Liver (tissue), 9 donors: ENCODE data around the gene ELAVL3. TPM values are rescaled to one million over a fixed set of nuclear protein-coding genes. Genes with fewer than 3 reads are reported as not detected.

Source experiments
- DNase-seq: peaks from one replicate; pipeline ENCODE4 v3.0.0-alpha.2; 2017; ENCODE audit warnings: low spot score
- H3K27ac ChIP-seq, 2 donors: one replicate each; pipeline ENCODE4 v1.7.0; 2013; ENCODE audit warnings: inconsistent platforms in 2 of 2, low read length in 2 of 2, control low read depth in 1 of 2, low read depth in 1 of 2, mild to moderate bottlenecking in 1 of 2
- H3K27me3 ChIP-seq, 4 donors: one replicate each; pipeline versions ENCODE4 v1.6.1 to v1.7.0; 2013; ENCODE audit warnings: low read length in 3 of 4, inconsistent platforms in 1 of 4, mild to moderate bottlenecking in 1 of 4, moderate library complexity in 1 of 4; ENCODE audit not compliant: control insufficient read depth in 4 of 4, insufficient read depth in 4 of 4
- H3K36me3 ChIP-seq, 4 donors: one replicate each; pipeline versions ENCODE4 v1.6.1 to v1.7.0; 2013; ENCODE audit warnings: low read length in 3 of 4, mild to moderate bottlenecking in 3 of 4, low read depth in 1 of 4, moderate library complexity in 1 of 4; ENCODE audit not compliant: control insufficient read depth in 4 of 4, insufficient read depth in 3 of 4
- H3K4me1 ChIP-seq, 4 donors: one replicate each; pipeline versions ENCODE4 v1.6.1 to v1.7.0; 2013; ENCODE audit warnings: low read length in 3 of 4, mild to moderate bottlenecking in 3 of 4, moderate library complexity in 1 of 4; ENCODE audit not compliant: control insufficient read depth in 4 of 4, insufficient read depth in 4 of 4
- H3K4me3 ChIP-seq, 3 donors: one replicate each; pipeline versions ENCODE4 v1.6.1 to v1.7.0; 2013; ENCODE audit warnings: low read length in 3 of 3, control low read depth in 1 of 3, low read depth in 1 of 3, mild to moderate bottlenecking in 1 of 3
- H3K9ac ChIP-seq, 2 donors: one replicate each; pipeline ENCODE4 v1.7.0; 2013; ENCODE audit warnings: low read length in 2 of 2, mild to moderate bottlenecking in 2 of 2, moderate library complexity in 2 of 2, control low read depth in 1 of 2, low read depth in 1 of 2
- H3K9me3 ChIP-seq, 4 donors: one replicate each; pipeline versions ENCODE4 v1.6.1 to v1.7.0; 2013; ENCODE audit warnings: low read length in 3 of 4; ENCODE audit not compliant: control insufficient read depth in 4 of 4
- EGR1 ChIP-seq, 2 donors: IDR thresholded peaks; 2 replicates each; pipeline ENCODE4 v1.6.1; 2016 to 2018; ENCODE audit warnings: antibody characterized with exemption in 2 of 2, low read depth in 2 of 2
- FOXA1 ChIP-seq: IDR thresholded peaks from 2 replicates; pipeline ENCODE4 v1.6.1; 2016; ENCODE audit warnings: antibody characterized with exemption
- FOXA2 ChIP-seq: IDR thresholded peaks from 2 replicates; pipeline ENCODE4 v1.6.1; 2016; ENCODE audit warnings: antibody characterized with exemption
- GABPA ChIP-seq, 2 donors: IDR thresholded peaks in 1 of 2; conservative IDR thresholded peaks in 1 of 2; 2 replicates each; pipeline ENCODE4 v1.6.1; 2016; ENCODE audit warnings: antibody characterized with exemption in 2 of 2, mild to moderate bottlenecking in 1 of 2, moderate library complexity in 1 of 2
- HNF4A ChIP-seq, 2 donors: conservative IDR thresholded peaks; 2 replicates each; pipeline ENCODE4 v1.6.1; 2016; ENCODE audit warnings: antibody characterized with exemption in 2 of 2, mild to moderate bottlenecking in 2 of 2
- HNF4G ChIP-seq: IDR thresholded peaks from 2 replicates; pipeline ENCODE4 v1.6.1; 2016; ENCODE audit warnings: antibody characterized with exemption
- JUND ChIP-seq, 2 donors: IDR thresholded peaks; 2 replicates each; pipeline ENCODE4 v1.6.1; 2016; ENCODE audit warnings: antibody characterized with exemption in 2 of 2
- MAX ChIP-seq: IDR thresholded peaks from 2 replicates; pipeline ENCODE4 v1.6.1; 2016; ENCODE audit warnings: antibody characterized with exemption
- NR2F2 ChIP-seq: IDR thresholded peaks from 2 replicates; pipeline ENCODE4 v1.6.1; 2016; ENCODE audit warnings: antibody characterized with exemption
- RAD21 ChIP-seq, 2 donors: IDR thresholded peaks; 2 replicates each; pipeline ENCODE4 v1.6.1; 2016; ENCODE audit warnings: antibody characterized with exemption in 2 of 2, mild to moderate bottlenecking in 2 of 2
- REST ChIP-seq: IDR thresholded peaks from 2 replicates; pipeline ENCODE4 v1.6.1; 2016; ENCODE audit warnings: antibody characterized with exemption, mild to moderate bottlenecking
- RXRA ChIP-seq, 2 donors: IDR thresholded peaks; 2 replicates each; pipeline ENCODE4 v1.6.1; 2017 to 2018; ENCODE audit warnings: antibody characterized with exemption in 2 of 2, mild to moderate bottlenecking in 1 of 2
- SP1 ChIP-seq: IDR thresholded peaks from 2 replicates; pipeline ENCODE4 v1.6.1; 2018; ENCODE audit warnings: antibody characterized with exemption, mild to moderate bottlenecking
- TAF1 ChIP-seq: conservative IDR thresholded peaks from 2 replicates; pipeline ENCODE4 v1.6.1; 2016; ENCODE audit warnings: antibody characterized with exemption, mild to moderate bottlenecking
- YY1 ChIP-seq: IDR thresholded peaks from 2 replicates; pipeline ENCODE4 v1.6.1; 2016; ENCODE audit warnings: antibody characterized with exemption, mild to moderate bottlenecking
- WGBS: extraction: QIAGEN DNeasy Blood & Tissue Kit; methylation state at CpG from one replicate; pipeline ENCODE4 v1.1.7; 2013; 5-methylcytosine and 5-hydroxymethylcytosine counted together
- polyA plus RNA-seq, 2 donors: library from polyadenylated mRNA; stranded (reverse) in 1 of 2; unstranded in 1 of 2; fragments of 200-250 nt in 1 of 2; fragments of >200 nt in 1 of 2; fragmentation: Nextera tagmentation in 1 of 2; extraction: Ambion mirVana in 1 of 2; gene quantifications; one replicate each; pipeline versions ENCODE4 v1.2.1 to v1.2.3, GENCODE V29; 2013 to 2015
- total RNA-seq, 2 donors: library from RNA; depleted of rRNA; stranded (reverse); fragments of >200 nt; gene quantifications; one replicate each; pipeline ENCODE4 v1.2.3, GENCODE V29; 2014
- TF ChIP-seq, protein P1 (sequence below): IDR thresholded peaks from 2 replicates; pipeline ENCODE4 v1.6.1; 2016; ENCODE audit warnings: antibody characterized with exemption
- TF ChIP-seq, protein P2 (sequence below): fragments of 150-350 bp; IDR thresholded peaks from 2 replicates; pipeline ENCODE4 v1.5.1; 2017; ENCODE audit warnings: improper control_type of control experiment, low read depth, low read length; ENCODE audit not compliant: missing input control
- TF ChIP-seq, protein P3 (sequence below): IDR thresholded peaks from 2 replicates; pipeline ENCODE4 v1.6.1; 2016; ENCODE audit warnings: antibody characterized with exemption
- donor health status: healthy.
- donor health status: healthy.
- donor health status: healthy.
- donor health status: healthy.
- donor health status: healthy.

Gene ELAVL3
- total and polyA plus RNA-seq, 4 donors: not detected

- H3K4me3 ChIP-seq: peak overlapping the region in 1 of 3 donors; percentile 26
- H3K9me3 ChIP-seq: peaks cover 0 to 2% (median 0%) of the 10 kb centered on the region in 4 donors
- no peaks in the 10 kb centered on the region for H3K27me3 ChIP-seq
- H3K27ac ChIP-seq: peak overlapping the region in 1 of 2 donors; percentile 25
- TF ChIP-seq, protein P1, sequence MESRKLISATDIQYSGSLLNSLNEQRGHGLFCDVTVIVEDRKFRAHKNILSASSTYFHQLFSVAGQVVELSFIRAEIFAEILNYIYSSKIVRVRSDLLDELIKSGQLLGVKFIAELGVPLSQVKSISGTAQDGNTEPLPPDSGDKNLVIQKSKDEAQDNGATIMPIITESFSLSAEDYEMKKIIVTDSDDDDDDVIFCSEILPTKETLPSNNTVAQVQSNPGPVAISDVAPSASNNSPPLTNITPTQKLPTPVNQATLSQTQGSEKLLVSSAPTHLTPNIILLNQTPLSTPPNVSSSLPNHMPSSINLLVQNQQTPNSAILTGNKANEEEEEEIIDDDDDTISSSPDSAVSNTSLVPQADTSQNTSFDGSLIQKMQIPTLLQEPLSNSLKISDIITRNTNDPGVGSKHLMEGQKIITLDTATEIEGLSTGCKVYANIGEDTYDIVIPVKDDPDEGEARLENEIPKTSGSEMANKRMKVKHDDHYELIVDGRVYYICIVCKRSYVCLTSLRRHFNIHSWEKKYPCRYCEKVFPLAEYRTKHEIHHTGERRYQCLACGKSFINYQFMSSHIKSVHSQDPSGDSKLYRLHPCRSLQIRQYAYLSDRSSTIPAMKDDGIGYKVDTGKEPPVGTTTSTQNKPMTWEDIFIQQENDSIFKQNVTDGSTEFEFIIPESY: no peak
- TF ChIP-seq GABPA (IDR thresholded peaks at IDR 0.05 in 1 of 2, conservative IDR thresholded peaks at IDR 0.05 in 1 of 2) (no peak), EGR1 (IDR thresholded peaks at IDR 0.05; ENCODE audit: low read depth in 2 of 2) (no peak), HNF4A (conservative IDR thresholded peaks at IDR 0.05) (no peak), SP1 (no peak), RXRA (IDR thresholded peaks at IDR 0.05) (no peak), YY1 (no peak), HNF4G (no peak), FOXA1 (no peak), NR2F2 (no peak), RAD21 (IDR thresholded peaks at IDR 0.05) (no peak), FOXA2 (no peak), MAX (no peak), REST (no peak), TAF1 (no peak), JUND (IDR thresholded peaks at IDR 0.05) (no peak)
- TF ChIP-seq, protein P2, sequence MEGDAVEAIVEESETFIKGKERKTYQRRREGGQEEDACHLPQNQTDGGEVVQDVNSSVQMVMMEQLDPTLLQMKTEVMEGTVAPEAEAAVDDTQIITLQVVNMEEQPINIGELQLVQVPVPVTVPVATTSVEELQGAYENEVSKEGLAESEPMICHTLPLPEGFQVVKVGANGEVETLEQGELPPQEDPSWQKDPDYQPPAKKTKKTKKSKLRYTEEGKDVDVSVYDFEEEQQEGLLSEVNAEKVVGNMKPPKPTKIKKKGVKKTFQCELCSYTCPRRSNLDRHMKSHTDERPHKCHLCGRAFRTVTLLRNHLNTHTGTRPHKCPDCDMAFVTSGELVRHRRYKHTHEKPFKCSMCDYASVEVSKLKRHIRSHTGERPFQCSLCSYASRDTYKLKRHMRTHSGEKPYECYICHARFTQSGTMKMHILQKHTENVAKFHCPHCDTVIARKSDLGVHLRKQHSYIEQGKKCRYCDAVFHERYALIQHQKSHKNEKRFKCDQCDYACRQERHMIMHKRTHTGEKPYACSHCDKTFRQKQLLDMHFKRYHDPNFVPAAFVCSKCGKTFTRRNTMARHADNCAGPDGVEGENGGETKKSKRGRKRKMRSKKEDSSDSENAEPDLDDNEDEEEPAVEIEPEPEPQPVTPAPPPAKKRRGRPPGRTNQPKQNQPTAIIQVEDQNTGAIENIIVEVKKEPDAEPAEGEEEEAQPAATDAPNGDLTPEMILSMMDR: no peak
- TF ChIP-seq, protein P3, sequence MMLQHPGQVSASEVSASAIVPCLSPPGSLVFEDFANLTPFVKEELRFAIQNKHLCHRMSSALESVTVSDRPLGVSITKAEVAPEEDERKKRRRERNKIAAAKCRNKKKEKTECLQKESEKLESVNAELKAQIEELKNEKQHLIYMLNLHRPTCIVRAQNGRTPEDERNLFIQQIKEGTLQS: no peak
- H3K4me1 ChIP-seq: peaks cover 8 to 23% (median 12%) of the 10 kb centered on the region in 4 donors
- no peak overlapping the region for H3K9ac ChIP-seq
- H3K36me3 ChIP-seq: no peaks in the 10 kb centered on the region
- DNase-seq: peak; percentile 68
- WGBS: 10% methylated on average over 56 of the region's 56 CpGs
Observed at GRCh38 chr19:11422163-11423065, 58.4 kb downstream of the ELAVL3 start.
